IMR-90 (cell line): ENCODE measurements around the gene TMEM139.

ENCODE experiments used
- BHLHE40 ChIP-seq: fragments of 150-350 bp; IDR thresholded peaks from 2 replicates; pipeline ENCODE4 v1.6.1; 2016; ENCODE audit warnings: mild to moderate bottlenecking, low read depth, low read length
- CEBPB ChIP-seq: IDR thresholded peaks from 2 replicates; pipeline ENCODE4 v1.6.1; 2012; ENCODE audit warnings: low read depth, low read length, improper control_type of control experiment
- CHD1 ChIP-seq: IDR thresholded peaks from 2 replicates; pipeline ENCODE4 v1.6.1; 2012; ENCODE audit warnings: low read depth, low read length, improper control_type of control experiment
- ELK1 ChIP-seq: fragments of 150-350 bp; IDR thresholded peaks from 2 replicates; pipeline ENCODE4 v1.6.1; 2016; ENCODE audit warnings: low read depth, mild to moderate bottlenecking, low read length, moderate library complexity, borderline replicate concordance
- FOS ChIP-seq: fragments of 150-350 bp; IDR thresholded peaks from 2 replicates; pipeline ENCODE4 v1.6.1; 2016; ENCODE audit warnings: low read depth, low read length
- MAFK ChIP-seq: IDR thresholded peaks from 2 replicates; pipeline ENCODE4 v1.6.1; 2012; ENCODE audit warnings: low read depth, low read length, improper control_type of control experiment
- MXI1 ChIP-seq: IDR thresholded peaks from 2 replicates; pipeline ENCODE4 v1.6.1; 2012; ENCODE audit warnings: low read depth, mild to moderate bottlenecking, low read length, moderate library complexity, borderline replicate concordance
- POLR2A ChIP-seq: IDR thresholded peaks from 2 replicates; pipeline ENCODE4 v1.6.1; 2012; ENCODE audit warnings: mild to moderate bottlenecking, low read depth, low read length
- RAD21 ChIP-seq: IDR thresholded peaks from 2 replicates; pipeline ENCODE4 v1.6.1; 2012; ENCODE audit warnings: low read length, improper control_type of control experiment
- RCOR1 ChIP-seq: IDR thresholded peaks from 2 replicates; pipeline ENCODE4 v1.6.1; 2012; ENCODE audit warnings: mild to moderate bottlenecking, low read length, improper control_type of control experiment; ENCODE audit not compliant: insufficient replicate concordance
- RFX5 ChIP-seq: IDR thresholded peaks from 2 replicates; pipeline ENCODE4 v1.8.0; 2012; ENCODE audit warnings: low read depth, mild to moderate bottlenecking, low read length, moderate library complexity
- SMC3 ChIP-seq: fragments of 150-350 bp; IDR thresholded peaks from 2 replicates; pipeline ENCODE4 v1.6.1; 2016; ENCODE audit warnings: low read depth, mild to moderate bottlenecking, antibody characterized with exemption, low read length, moderate library complexity
- TF ChIP-seq, protein P1 (sequence below): conservative IDR thresholded peaks from 2 replicates; pipeline ENCODE4 v1.5.1; 2012; ENCODE audit warnings: mild to moderate bottlenecking, low read depth, low read length, improper control_type of control experiment
- TF ChIP-seq, protein P2 (sequence below): fragments of 150-350 bp; IDR thresholded peaks from 2 replicates; pipeline ENCODE4 v1.6.1; 2017; ENCODE audit warnings: mild to moderate bottlenecking, antibody characterized with exemption, low read length, low read depth

DNA sequence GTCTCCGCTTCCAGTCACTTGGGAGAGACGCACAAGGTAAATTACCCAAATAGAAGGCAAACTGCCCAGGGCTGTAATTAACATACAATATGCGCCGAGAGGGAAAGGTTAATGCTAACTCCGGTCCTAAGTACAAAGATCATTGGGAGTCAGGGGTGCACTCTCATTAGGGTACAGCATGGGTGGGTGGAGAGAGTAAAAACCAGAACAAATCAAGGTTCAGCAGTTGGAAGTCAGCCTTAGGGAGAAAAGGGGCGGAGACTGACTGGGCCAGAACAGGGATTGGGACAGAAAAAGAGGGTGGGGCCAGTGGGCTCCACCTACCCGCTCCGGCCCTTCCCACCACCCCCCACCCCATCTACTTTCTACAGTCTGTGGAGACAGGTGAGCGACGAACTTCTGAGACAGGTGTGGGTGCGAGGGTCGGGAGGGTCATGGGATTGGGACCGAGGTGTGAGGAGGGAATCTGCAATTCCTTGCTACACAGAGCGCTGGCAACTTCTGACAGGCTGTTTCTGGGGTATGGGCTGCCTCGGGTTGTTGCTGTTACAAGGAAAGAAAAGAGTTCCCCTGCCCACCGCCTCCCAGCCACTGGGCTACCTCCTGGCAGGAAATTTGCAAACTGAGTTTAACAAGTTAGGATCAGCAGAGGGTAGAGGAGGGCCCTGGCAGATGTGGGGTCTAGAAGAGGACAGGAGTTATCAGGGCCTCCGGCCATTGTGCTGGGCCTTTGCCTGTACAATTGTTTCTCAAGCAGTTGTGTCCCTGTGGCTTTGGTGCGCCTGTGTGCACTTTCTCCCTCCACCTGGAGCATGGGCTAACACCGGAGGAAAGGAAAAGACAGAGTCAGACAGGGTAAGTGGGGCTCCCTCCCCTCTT lies at the start of gene TMEM139:
- TF ChIP-seq, protein P1, sequence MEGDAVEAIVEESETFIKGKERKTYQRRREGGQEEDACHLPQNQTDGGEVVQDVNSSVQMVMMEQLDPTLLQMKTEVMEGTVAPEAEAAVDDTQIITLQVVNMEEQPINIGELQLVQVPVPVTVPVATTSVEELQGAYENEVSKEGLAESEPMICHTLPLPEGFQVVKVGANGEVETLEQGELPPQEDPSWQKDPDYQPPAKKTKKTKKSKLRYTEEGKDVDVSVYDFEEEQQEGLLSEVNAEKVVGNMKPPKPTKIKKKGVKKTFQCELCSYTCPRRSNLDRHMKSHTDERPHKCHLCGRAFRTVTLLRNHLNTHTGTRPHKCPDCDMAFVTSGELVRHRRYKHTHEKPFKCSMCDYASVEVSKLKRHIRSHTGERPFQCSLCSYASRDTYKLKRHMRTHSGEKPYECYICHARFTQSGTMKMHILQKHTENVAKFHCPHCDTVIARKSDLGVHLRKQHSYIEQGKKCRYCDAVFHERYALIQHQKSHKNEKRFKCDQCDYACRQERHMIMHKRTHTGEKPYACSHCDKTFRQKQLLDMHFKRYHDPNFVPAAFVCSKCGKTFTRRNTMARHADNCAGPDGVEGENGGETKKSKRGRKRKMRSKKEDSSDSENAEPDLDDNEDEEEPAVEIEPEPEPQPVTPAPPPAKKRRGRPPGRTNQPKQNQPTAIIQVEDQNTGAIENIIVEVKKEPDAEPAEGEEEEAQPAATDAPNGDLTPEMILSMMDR, result no peak
- TF ChIP-seq RFX5, result no peak
- TF ChIP-seq POLR2A, result no peak
- no peak for TF ChIP-seq ELK1
- no peak for TF ChIP-seq CEBPB
- TF ChIP-seq CHD1, result no peak
- no peak for TF ChIP-seq MXI1
- TF ChIP-seq RAD21, result no peak
- no peak for TF ChIP-seq MAFK
- TF ChIP-seq RCOR1, result no peak
- TF ChIP-seq, protein P2, sequence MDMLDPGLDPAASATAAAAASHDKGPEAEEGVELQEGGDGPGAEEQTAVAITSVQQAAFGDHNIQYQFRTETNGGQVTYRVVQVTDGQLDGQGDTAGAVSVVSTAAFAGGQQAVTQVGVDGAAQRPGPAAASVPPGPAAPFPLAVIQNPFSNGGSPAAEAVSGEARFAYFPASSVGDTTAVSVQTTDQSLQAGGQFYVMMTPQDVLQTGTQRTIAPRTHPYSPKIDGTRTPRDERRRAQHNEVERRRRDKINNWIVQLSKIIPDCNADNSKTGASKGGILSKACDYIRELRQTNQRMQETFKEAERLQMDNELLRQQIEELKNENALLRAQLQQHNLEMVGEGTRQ, result no peak
- no peak for TF ChIP-seq BHLHE40
- no peak for TF ChIP-seq SMC3
- no peak for TF ChIP-seq FOS
